KOPT-K1 (cell line): ENCODE data around the gene FARS2.
"Not testable (repeated sequence)": the region's sequence is repeated elsewhere in the genome, so short reads cannot be mapped to it uniquely, and the experiment has no call there.

Source experiments
- H3K27ac ChIP-seq: fragments of 200-600 bp; sonication (generic); 2 replicates; pipeline ENCODE4 v1.5.1; 2016; ENCODE audit warnings: antibody characterized with exemption, mild to moderate bottlenecking, low read depth, low read length; ENCODE audit not compliant: poor library complexity, severe bottlenecking
- H3K36me3 ChIP-seq: fragments of 200-600 bp; sonication (generic); 2 replicates; pipeline ENCODE4 v1.5.1; 2017; ENCODE audit warnings: antibody characterized with exemption, mild to moderate bottlenecking, low read length, moderate library complexity; ENCODE audit not compliant: insufficient read depth
- H3K9me3 ChIP-seq: fragments of 200-600 bp; sonication (generic); 2 replicates; pipeline ENCODE4 v1.5.1; 2017; ENCODE audit warnings: antibody characterized with exemption, low read length, mild to moderate bottlenecking; ENCODE audit not compliant: insufficient read depth, poor library complexity, severe bottlenecking

FARS2 gene

GRCh38 chr6:5645328-5646290 lies 384.3 kb downstream of the FARS2 start:
- H3K9me3 ChIP-seq, result peaks cover 4% of the 10 kb centered on the region
- no peaks in the 10 kb centered on the region for H3K36me3 ChIP-seq
- H3K27ac ChIP-seq, result no peak overlapping the region

GRCh38 chr6:5652406-5653137 lies 391.3 kb downstream of the FARS2 start:
- H3K9me3 ChIP-seq, result no peaks in the 10 kb centered on the region
- H3K27ac ChIP-seq, result no peak overlapping the region
- H3K36me3 ChIP-seq, result no peaks in the 10 kb centered on the region

GRCh38 chr6:5653801-5654200 lies 392.5 kb downstream of the FARS2 start:
- Histone ChIP-seq H3K27ac (no peak overlapping the region), H3K9me3 (no peaks in the 10 kb centered on the region), H3K36me3 (no peaks in the 10 kb centered on the region)

GRCh38 chr6:5656226-5656625 lies 394.9 kb downstream of the FARS2 start:
- no peak overlapping the region for H3K27ac ChIP-seq
- H3K36me3 ChIP-seq, result no peaks in the 10 kb centered on the region
- H3K9me3 ChIP-seq, result no peaks in the 10 kb centered on the region

- not testable (repeated sequence) for H3K9me3 ChIP-seq, H3K36me3 ChIP-seq, H3K27ac ChIP-seq
These were observed 395.4 kb downstream of the FARS2 start for GRCh38 chr6:5656695-5657094.

- H3K9me3 ChIP-seq, result no peaks in the 10 kb centered on the region
- H3K36me3 ChIP-seq, result no peaks in the 10 kb centered on the region
- no peak overlapping the region for H3K27ac ChIP-seq
These were observed 396.5 kb downstream of the FARS2 start for GRCh38 chr6:5657684-5658430.

GRCh38 chr6:5659467-5659866 lies 398.2 kb downstream of the FARS2 start:
- Histone ChIP-seq H3K36me3 (no peaks in the 10 kb centered on the region), H3K9me3 (no peaks in the 10 kb centered on the region), H3K27ac (no peak overlapping the region)

- Histone ChIP-seq H3K9me3 (no peaks in the 10 kb centered on the region), H3K36me3 (no peaks in the 10 kb centered on the region), H3K27ac (no peak overlapping the region)
These were observed 399.5 kb downstream of the FARS2 start for GRCh38 chr6:5660772-5661171.

- no peaks in the 10 kb centered on the region for H3K36me3 ChIP-seq
- no peak overlapping the region for H3K27ac ChIP-seq
- H3K9me3 ChIP-seq, result no peaks in the 10 kb centered on the region
These were observed 401.5 kb downstream of the FARS2 start for GRCh38 chr6:5662797-5663196.

- H3K36me3 ChIP-seq, result no peaks in the 10 kb centered on the region
- no peaks in the 10 kb centered on the region for H3K9me3 ChIP-seq
- no peak overlapping the region for H3K27ac ChIP-seq
These were observed 401.9 kb downstream of the FARS2 start for GRCh38 chr6:5663259-5663658.

GRCh38 chr6:5663739-5664138 lies 402.4 kb downstream of the FARS2 start:
- H3K9me3 ChIP-seq, result no peaks in the 10 kb centered on the region
- no peaks in the 10 kb centered on the region for H3K36me3 ChIP-seq
- H3K27ac ChIP-seq, result peak overlapping the region; percentile 34

GRCh38 chr6:5664149-5664548 lies 402.8 kb downstream of the FARS2 start:
- H3K27ac ChIP-seq, result peak overlapping the region; percentile 34

GRCh38 chr6:5665173-5665572 lies 403.9 kb downstream of the FARS2 start:
- no peaks in the 10 kb centered on the region for H3K9me3 ChIP-seq
- no peaks in the 10 kb centered on the region for H3K36me3 ChIP-seq
- H3K27ac ChIP-seq, result peak overlapping the region; percentile 71

More at GRCh38 chr6:5664149-5664548, 402.8 kb downstream of the FARS2 start:
- Histone ChIP-seq H3K9me3 (no peaks in the 10 kb centered on the region), H3K36me3 (no peaks in the 10 kb centered on the region)

GRCh38 chr6:5665667-5666066 lies 404.4 kb downstream of the FARS2 start:
- H3K27ac ChIP-seq, result peak overlapping the region; percentile 71

GRCh38 chr6:5666695-5667094 lies 405.4 kb downstream of the FARS2 start:
- peak overlapping the region; percentile 71 for H3K27ac ChIP-seq
- no peaks in the 10 kb centered on the region for H3K9me3 ChIP-seq

More at GRCh38 chr6:5665667-5666066, 404.4 kb downstream of the FARS2 start:
- Histone ChIP-seq H3K36me3 (no peaks in the 10 kb centered on the region), H3K9me3 (no peaks in the 10 kb centered on the region)

More at GRCh38 chr6:5666695-5667094, 405.4 kb downstream of the FARS2 start:
- H3K36me3 ChIP-seq, result no peaks in the 10 kb centered on the region
